Adipose tissue (tissue), 3 donors: ENCODE data around the gene SMAGP. TPM values are rescaled to one million over a fixed set of nuclear protein-coding genes. Genes with fewer than 3 reads are reported as not detected.

Experiments used
- H3K27ac ChIP-seq: one replicate; pipeline ENCODE4 v1.5.1; 2013; ENCODE audit warnings: low read depth, low read length
- WGBS, 3 donors: extraction: QIAGEN DNeasy Blood & Tissue Kit; methylation state at CpG; one replicate each; pipeline ENCODE4 v1.1.7; 2013; 5-methylcytosine and 5-hydroxymethylcytosine counted together
- polyA plus RNA-seq, 3 donors: library from polyadenylated mRNA; stranded (reverse); fragments of 200-250 nt; gene quantifications; one replicate each; pipeline ENCODE4 v1.2.3, GENCODE V29; 2013
- donor health status: healthy with polysubstance abuse.
- donor health status: Bipolar disorder and iron deficiency.
- donor health status: healthy.

The SMAGP gene
- polyA plus RNA-seq, 3 donors: 5.7 to 12.9 (median 9.4) TPM

- WGBS, 3 donors: 86 to 95% (median 94%) methylated on average over 7 of the region's 7 CpGs
- H3K27ac ChIP-seq: no peak overlapping the region
Observed at GRCh38 chr12:51208016-51208660, 62.1 kb downstream of the SMAGP start.

- WGBS, 3 donors: 92 to 99% (median 97%) methylated on average over 6 of the region's 6 CpGs
- H3K27ac ChIP-seq: no peak overlapping the region
Observed at GRCh38 chr12:51205350-51205749, 64.9 kb downstream of the SMAGP start.

- no peak overlapping the region for H3K27ac ChIP-seq
- 89 to 91% (median 91%) methylated on average over 5 of the region's 5 CpGs for WGBS, 3 donors
Observed at GRCh38 chr12:51202718-51203117, 67.5 kb downstream of the SMAGP start.

- no peak overlapping the region for H3K27ac ChIP-seq
- 94 to 95% (median 94%) methylated on average over 9 of the region's 9 CpGs for WGBS, 3 donors
Observed at GRCh38 chr12:51200806-51201205, 69.4 kb downstream of the SMAGP start.

GRCh38 chr12:51200156-51200555 lies 70.1 kb downstream of the SMAGP start:
- 87 to 93% (median 91%) methylated on average over 7 of the region's 7 CpGs for WGBS, 3 donors
- no peak overlapping the region for H3K27ac ChIP-seq

GRCh38 chr12:51199366-51199945 lies 70.8 kb downstream of the SMAGP start:
- WGBS, 3 donors: 90 to 96% (median 91%) methylated on average over 10 of the region's 10 CpGs
- no peak overlapping the region for H3K27ac ChIP-seq

GRCh38 chr12:51198568-51199365 lies 71.4 kb downstream of the SMAGP start:
- WGBS, 3 donors: 80 to 88% (median 83%) methylated on average over 16 of the region's 16 CpGs
- H3K27ac ChIP-seq: no peak overlapping the region

GRCh38 chr12:51197736-51198567 lies 72.3 kb downstream of the SMAGP start:
- WGBS, 3 donors: 94% methylated on average over 37 to 38 of the region's 38 CpGs
- H3K27ac ChIP-seq: no peak overlapping the region

- 91 to 92% (median 92%) methylated on average over 9 of the region's 9 CpGs for WGBS, 3 donors
- H3K27ac ChIP-seq: no peak overlapping the region
Observed at GRCh38 chr12:51196547-51196946, 73.7 kb downstream of the SMAGP start.

GRCh38 chr12:51195841-51196240 lies 74.4 kb downstream of the SMAGP start:
- WGBS, 3 donors: 91 to 97% (median 96%) methylated on average over 7 of the region's 7 CpGs
- H3K27ac ChIP-seq: no peak overlapping the region

Other genes starting within 250 kb of the SMAGP start
- gene SLC11A2, start 244.0 kb downstream of the SMAGP start, polyA plus RNA-seq: 10 to 100 TPM; 10.8 to 23.7 (median 18.5) TPM
- 10 to 100 TPM; 58.5 to 70.6 (median 70.4) TPM for gene LETMD1, start 222.1 kb downstream of the SMAGP start, polyA plus RNA-seq
- 10 to 100 TPM in 2 of 3 donors, 1 to 10 TPM in 1; 5.3 to 13.4 (median 13.4) TPM for gene CSRNP2, start 186.8 kb downstream of the SMAGP start, polyA plus RNA-seq
- 10 to 100 TPM in 2 of 3 donors, 1 to 10 TPM in 1; 7.2 to 11.5 (median 11.4) TPM for gene TFCP2, start 97.3 kb downstream of the SMAGP start, polyA plus RNA-seq
- gene POU6F1, start 52.4 kb downstream of the SMAGP start, polyA plus RNA-seq: 1 to 10 TPM; 3.1 to 7.9 (median 6.9) TPM
- 100 to 1,000 TPM; 145 to 329 (median 266) TPM for gene DAZAP2, start 31.6 kb downstream of the SMAGP start, polyA plus RNA-seq
- 1 to 10 TPM; 1.5 to 8.8 (median 8.4) TPM for gene BIN2, start 53.8 kb upstream of the SMAGP start, polyA plus RNA-seq
- not detected for gene CELA1, start 76.3 kb upstream of the SMAGP start, polyA plus RNA-seq
- 1 to 10 TPM; 1.7 to 4.5 (median 3.0) TPM for gene GALNT6, start 121.0 kb upstream of the SMAGP start, polyA plus RNA-seq
- gene SLC4A8, start 154.4 kb upstream of the SMAGP start, polyA plus RNA-seq: 1 to 10 TPM in 1 of 3 donors, under 1 TPM in 2; 0.11 to 1.0 (median 0.31) TPM